Transverse colon (tissue), 4 donors: ENCODE data around the gene MID1.

ENCODE experiments used
- CTCF ChIP-seq, 5 experiments: fragments of 200-600 bp in 3 of 5; fragments of 450-650 bp in 2 of 5; sonication (generic) in 3 of 5; IDR thresholded peaks; 1 replicate in 2 of 5; 2 replicates in 3 of 5; pipeline ENCODE4 v1.5.1; 2016 to 2017; ENCODE audit warnings: antibody characterized with exemption in 5 of 5, inconsistent platforms in 3 of 5, mild to moderate bottlenecking in 2 of 5, moderate library complexity in 1 of 5
- EP300 ChIP-seq: sonication (generic); formaldehyde crosslinking; IDR thresholded peaks from one replicate; pipeline ENCODE4 v1.6.1; 2017; ENCODE audit warnings: antibody characterized with exemption, low read depth
- POLR2AphosphoS5 ChIP-seq, 3 donors: sonication (generic); formaldehyde crosslinking; IDR thresholded peaks; one replicate each; pipeline ENCODE4 v1.6.1; 2016; ENCODE audit warnings: antibody characterized with exemption in 3 of 3

GRCh38 chrX:10566716-10567097 is 53.7 kb downstream of the MID1 start:
- TF ChIP-seq POLR2AphosphoS5 (IDR thresholded peaks at IDR 0.05) (no peak), CTCF (IDR thresholded peaks at IDR 0.05) (no peak), EP300 (no peak)
